ENCODE data around the gene NOX3.

DNA sequence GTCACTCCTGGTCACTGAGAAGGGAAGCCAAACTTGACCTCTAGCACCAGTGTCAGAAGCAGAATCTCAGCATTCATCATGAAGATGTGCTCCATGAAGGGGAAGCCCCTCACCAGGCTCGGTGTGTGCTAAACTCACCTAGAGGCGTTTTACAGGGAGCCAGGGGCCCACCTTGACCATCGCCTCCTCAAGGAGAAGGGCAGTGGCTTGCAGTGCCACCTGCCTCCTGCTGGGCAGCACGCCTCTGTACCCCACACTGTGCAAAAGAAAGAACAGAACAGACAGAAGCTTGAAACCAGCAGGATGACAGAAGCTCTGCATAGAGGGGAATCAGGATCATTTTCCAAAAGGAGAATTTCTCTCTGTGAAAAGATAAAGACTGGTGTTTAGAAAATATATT lies 39.7 kb downstream of the NOX3 start:
- no peak for TF ChIP-seq EZH2phosphoT487 (IDR thresholded peaks at IDR 0.05; ENCODE audit: low read depth, severe bottlenecking, unreplicated experiment)
- TF ChIP-seq, protein P1, sequence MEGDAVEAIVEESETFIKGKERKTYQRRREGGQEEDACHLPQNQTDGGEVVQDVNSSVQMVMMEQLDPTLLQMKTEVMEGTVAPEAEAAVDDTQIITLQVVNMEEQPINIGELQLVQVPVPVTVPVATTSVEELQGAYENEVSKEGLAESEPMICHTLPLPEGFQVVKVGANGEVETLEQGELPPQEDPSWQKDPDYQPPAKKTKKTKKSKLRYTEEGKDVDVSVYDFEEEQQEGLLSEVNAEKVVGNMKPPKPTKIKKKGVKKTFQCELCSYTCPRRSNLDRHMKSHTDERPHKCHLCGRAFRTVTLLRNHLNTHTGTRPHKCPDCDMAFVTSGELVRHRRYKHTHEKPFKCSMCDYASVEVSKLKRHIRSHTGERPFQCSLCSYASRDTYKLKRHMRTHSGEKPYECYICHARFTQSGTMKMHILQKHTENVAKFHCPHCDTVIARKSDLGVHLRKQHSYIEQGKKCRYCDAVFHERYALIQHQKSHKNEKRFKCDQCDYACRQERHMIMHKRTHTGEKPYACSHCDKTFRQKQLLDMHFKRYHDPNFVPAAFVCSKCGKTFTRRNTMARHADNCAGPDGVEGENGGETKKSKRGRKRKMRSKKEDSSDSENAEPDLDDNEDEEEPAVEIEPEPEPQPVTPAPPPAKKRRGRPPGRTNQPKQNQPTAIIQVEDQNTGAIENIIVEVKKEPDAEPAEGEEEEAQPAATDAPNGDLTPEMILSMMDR (IDR thresholded peaks at IDR 0.05; ENCODE audit: poor library complexity) = no peak
